Left hindlimb (tissue), 1 donor: ENCODE results near the gene DCTN2.
A peak's percentile ranks its signal among the peaks of the same experiment; 100 is the strongest.
"Not testable (repeated sequence)": the region's sequence is repeated elsewhere in the genome, so short reads cannot be mapped to it uniquely, and the experiment has no call there.

Source experiments
- DNase-seq: peaks from one replicate; pipeline ENCODE4 v3.0.0-alpha.2; 2018

DCTN2 gene

GRCh38 chr12:57513677-57514076, 33.3 kb downstream of the DCTN2 start:
- DNase-seq = not testable (repeated sequence)

- no peak for DNase-seq
Observed at GRCh38 chr12:57513266-57513665, 33.7 kb downstream of the DCTN2 start.

GRCh38 chr12:57512665-57513064, 34.3 kb downstream of the DCTN2 start:
- DNase-seq = peak; percentile 7

- no peak for DNase-seq
Observed at GRCh38 chr12:57511588-57512325, 35.2 kb downstream of the DCTN2 start.

GRCh38 chr12:57511161-57511560, 35.8 kb downstream of the DCTN2 start:
- DNase-seq = no peak

- not testable (repeated sequence) for DNase-seq
Observed at GRCh38 chr12:57507796-57508195, 39.2 kb downstream of the DCTN2 start.

GRCh38 chr12:57506541-57506940, 40.5 kb downstream of the DCTN2 start:
- not testable (repeated sequence) for DNase-seq

- DNase-seq = not testable (repeated sequence)
Observed at GRCh38 chr12:57502311-57502969, 44.6 kb downstream of the DCTN2 start.

GRCh38 chr12:57500213-57500612, 46.8 kb downstream of the DCTN2 start:
- DNase-seq = no peak

GRCh38 chr12:57498571-57498970, 48.4 kb downstream of the DCTN2 start:
- no peak for DNase-seq

- DNase-seq = no peak
Observed at GRCh38 chr12:57498132-57498502, 48.9 kb downstream of the DCTN2 start.

- no peak for DNase-seq
Observed at GRCh38 chr12:57497223-57498131, 49.5 kb downstream of the DCTN2 start.

- no peak for DNase-seq
Observed at GRCh38 chr12:57496822-57497221, 50.2 kb downstream of the DCTN2 start.

GRCh38 chr12:57495051-57495701, 51.8 kb downstream of the DCTN2 start:
- DNase-seq = not testable (repeated sequence)

- no peak for DNase-seq
Observed at GRCh38 chr12:57491393-57492280, 55.4 kb downstream of the DCTN2 start.

GRCh38 chr12:57490126-57490525, 56.9 kb downstream of the DCTN2 start:
- DNase-seq = no peak

GRCh38 chr12:57489157-57489641, 57.8 kb downstream of the DCTN2 start:
- no peak for DNase-seq

- DNase-seq = no peak
Observed at GRCh38 chr12:57488402-57489156, 58.4 kb downstream of the DCTN2 start.

GRCh38 chr12:57487597-57488401, 59.2 kb downstream of the DCTN2 start, which contains the start of gene MARS1:
Gene MARS1 (plus strand): TSS chr12:57488068. CDS start chr12:57488091, 23 bp downstream.
- DNase-seq = peak; percentile 96
